GM20431 (cell line): Measurements from ENCODE around the gene SLC3A2.
"Not testable (repeated sequence)": the region's sequence is repeated elsewhere in the genome, so short reads cannot be mapped to it uniquely, and the experiment has no call there.

Experiments
- in situ Hi-C: fragments of 300-500 bp; cut with MseI, MboI; formaldehyde crosslinking; loops from one replicate; pipeline ENCODE4 v1.15.0; 2020; ENCODE audit warnings: low sequenced_read_pairs; ENCODE audit not compliant: unreplicated experiment

Gene SLC3A2

DNA sequence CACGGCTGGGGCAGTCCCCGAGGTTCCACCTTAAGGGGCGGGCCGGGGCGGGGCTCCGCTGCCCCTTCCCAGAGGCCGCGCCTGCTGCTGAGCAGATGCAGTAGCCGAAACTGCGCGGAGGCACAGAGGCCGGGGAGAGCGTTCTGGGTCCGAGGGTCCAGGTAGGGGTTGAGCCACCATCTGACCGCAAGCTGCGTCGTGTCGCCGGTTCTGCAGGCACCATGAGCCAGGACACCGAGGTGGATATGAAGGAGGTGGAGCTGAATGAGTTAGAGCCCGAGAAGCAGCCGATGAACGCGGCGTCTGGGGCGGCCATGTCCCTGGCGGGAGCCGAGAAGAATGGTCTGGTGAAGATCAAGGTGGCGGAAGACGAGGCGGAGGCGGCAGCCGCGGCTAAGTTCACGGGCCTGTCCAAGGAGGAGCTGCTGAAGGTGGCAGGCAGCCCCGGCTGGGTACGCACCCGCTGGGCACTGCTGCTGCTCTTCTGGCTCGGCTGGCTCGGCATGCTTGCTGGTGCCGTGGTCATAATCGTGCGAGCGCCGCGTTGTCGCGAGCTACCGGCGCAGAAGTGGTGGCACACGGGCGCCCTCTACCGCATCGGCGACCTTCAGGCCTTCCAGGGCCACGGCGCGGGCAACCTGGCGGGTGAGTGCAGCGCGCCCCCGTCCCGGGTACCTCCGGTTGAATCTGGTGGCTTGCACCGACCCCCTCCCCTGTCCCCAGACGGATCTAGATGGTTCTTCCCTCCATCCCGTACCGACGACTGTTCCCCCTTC lies at the start of gene SLC3A2:
Gene SLC3A2, plus strand, starts transcription at position 94 of the 776 bp plus-strand sequence. Its CDS starts 128 bp downstream, at position 222.
- in situ Hi-C loops: no loop called here

DNA sequence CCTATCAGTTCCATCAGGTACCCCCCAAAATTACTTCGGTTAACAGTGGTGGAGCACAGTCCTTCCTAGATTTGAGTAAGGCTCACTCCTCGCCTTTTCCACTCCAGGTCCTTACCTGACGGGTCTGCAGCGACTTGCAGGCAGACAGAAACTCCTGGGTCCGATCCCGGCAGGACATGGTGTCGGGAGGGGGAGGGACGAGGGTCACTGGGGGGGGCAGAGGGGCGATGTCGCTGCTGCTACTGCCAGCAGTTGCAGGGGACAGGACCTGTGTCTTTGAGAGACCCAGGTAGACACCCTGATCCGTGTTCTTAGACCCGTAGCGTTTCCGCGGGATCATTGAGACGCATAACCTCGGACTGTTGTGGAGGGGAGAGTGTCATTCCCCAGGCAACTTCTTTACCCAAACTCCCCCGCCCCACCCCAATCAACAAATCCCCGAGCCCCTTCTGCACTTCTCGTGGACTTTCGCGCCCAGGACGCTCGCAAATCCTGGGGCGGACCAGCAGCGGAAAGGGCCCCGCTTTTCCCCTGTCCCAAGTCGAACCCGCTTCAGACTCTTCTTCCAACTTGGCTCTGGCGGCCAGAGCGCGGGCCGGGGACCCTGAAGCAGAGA lies 49.7 kb upstream of the SLC3A2 start:
- in situ Hi-C loops: no loop called here

DNA sequence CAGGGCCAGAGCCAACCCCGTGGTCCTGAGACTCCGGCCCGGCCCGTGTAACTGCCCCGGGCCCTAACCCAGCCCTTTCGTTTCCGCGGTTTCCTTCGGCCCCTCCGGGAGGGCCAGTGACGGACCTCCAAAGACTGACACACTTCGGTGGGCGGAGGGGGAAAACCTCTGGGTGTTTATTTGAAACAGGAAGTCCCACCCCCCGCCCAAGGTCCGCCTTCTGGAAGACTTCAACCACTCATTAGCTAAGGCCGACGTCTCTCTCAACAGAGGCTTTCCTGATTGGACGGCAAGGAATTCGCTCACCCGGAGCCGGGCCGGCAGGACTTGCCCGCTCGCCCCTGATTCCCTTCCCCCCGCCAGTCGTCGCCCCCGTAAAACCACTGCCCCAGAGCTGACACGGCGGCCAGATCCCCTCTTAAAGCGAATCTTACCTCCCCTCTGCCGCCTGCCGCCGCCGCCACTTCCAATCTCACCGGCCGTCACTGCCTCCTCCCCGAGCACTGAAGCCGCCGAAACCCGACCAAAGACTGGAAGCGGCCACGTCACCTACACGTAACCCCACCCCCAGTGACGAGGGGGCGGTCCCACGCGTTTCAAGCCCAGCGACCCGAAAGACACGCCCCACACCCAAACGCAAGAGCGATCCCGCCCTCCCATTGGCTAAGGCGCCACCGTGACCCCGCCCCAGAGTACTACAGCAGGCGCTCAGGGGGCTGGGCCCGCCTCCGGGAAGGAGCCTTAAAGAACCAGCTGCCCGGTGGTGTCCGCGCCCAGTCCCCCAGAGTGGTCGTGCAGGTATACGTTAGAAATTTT lies 49.0 kb upstream of the SLC3A2 start, which contains the start of gene STX5:
Gene STX5, minus strand, starts transcription at position 532 of the 816 bp plus-strand sequence. CDS start 808 bp downstream, outside the sequence.
- in situ Hi-C loops: no loop called here

- in situ Hi-C loops: no loop called here
Observed at GRCh38 chr11:62832336-62833234, 48.1 kb upstream of the SLC3A2 start, which contains the start of gene TEX54. Gene TEX54, minus strand, starts transcription at chr11:62832841.

DNA sequence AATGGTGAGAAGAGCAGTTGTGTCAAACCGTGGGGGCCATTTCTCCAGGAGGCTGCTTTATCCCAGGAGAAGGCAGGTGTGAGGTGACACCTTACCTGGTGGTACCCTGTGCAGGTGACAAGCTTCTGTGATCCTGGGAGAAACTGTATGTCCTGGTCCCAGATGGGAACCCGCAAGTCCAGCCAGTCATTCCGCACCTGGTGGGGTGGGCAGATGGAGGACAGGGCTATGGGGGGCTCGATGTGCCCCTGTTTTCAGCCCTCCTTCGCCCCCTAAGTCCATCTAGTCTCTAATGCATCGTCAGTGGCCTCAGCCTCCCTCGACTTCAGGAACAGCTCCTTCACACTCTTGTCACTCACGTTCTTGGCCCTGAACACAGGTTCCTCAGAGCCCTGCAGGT lies 45.4 kb upstream of the SLC3A2 start:
- in situ Hi-C loops: no loop called here

DNA sequence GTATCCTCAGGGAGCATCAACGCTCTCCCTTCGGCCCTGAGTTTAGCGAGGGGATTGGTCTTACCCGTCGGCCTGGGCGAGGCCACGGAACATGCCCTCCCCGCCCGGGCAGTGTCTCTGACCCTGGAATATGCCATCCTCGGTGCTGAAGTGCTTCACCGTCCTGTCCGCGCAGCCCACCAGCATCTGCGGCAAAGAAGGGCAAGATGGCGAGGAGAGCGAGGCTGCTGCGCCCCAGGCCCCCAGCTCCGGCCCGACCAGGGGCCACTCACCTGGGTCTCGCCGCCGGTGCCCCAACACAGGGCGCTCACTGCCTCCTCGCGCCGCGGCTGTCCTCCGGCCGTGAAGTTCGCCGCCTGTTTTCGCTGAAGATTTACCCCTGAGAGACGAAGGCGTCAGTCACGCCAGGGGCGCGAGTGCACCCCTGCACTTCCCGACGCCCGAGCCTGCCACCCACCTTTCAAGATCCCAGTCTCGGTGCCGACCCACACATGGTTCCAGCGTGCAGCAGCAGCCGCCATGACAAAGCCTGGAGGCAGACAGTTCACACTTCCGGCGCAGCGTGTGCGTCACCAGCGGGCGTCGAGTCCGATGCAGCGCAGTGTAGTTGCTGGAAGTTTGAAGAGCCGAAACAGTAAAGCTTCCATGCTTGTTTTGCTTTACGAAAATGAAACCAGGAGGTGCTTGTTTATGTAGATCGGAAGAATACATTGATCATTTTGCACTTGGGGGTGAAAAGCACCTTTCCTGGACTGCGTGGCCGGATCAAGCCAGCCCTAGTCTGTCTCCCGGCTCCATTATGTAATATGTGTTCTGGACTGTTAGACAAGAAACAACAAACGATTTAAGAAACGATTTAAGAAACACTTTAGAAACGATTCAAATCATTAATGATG lies 41.4 kb upstream of the SLC3A2 start, which contains the start of gene WDR74:
Gene WDR74, minus strand, starts transcription at position 541 of the 896 bp plus-strand sequence. Its CDS starts 20 bp downstream, at position 521.
- in situ Hi-C loops: no loop called here

DNA sequence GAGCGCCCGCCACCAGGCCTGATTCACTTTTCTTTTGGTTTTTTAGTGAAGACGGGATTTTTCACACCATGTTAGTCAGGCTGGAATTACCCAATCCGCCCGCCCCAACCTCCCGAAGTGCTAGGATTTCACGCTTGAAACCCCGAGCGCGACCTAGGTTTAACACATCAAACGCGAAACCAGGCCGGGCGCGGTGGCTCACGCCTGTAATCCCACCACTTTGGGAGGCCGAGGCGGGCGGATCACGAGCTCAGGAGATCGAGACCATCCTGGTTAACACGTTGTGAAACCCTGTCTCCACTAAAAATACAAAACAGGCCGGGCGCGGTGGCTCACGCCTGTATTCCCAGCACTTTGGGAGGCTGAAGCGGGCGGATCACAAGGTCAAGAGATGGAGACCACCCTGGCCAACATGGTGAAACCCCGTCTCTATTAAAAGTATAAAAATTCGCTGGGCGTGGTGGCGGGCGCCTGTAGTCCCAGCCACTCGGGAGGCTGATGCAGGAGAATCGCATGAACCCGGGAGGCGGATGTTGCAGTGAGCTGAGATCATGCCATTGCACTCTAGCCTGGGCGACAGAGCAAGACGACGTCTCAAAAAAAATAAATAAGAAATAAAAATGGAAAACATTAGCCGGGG lies 39.9 kb upstream of the SLC3A2 start:
- in situ Hi-C loops: not testable (repeated sequence)

- in situ Hi-C loops: no loop called here
Observed at GRCh38 chr11:62841361-62842170, 39.1 kb upstream of the SLC3A2 start.

DNA sequence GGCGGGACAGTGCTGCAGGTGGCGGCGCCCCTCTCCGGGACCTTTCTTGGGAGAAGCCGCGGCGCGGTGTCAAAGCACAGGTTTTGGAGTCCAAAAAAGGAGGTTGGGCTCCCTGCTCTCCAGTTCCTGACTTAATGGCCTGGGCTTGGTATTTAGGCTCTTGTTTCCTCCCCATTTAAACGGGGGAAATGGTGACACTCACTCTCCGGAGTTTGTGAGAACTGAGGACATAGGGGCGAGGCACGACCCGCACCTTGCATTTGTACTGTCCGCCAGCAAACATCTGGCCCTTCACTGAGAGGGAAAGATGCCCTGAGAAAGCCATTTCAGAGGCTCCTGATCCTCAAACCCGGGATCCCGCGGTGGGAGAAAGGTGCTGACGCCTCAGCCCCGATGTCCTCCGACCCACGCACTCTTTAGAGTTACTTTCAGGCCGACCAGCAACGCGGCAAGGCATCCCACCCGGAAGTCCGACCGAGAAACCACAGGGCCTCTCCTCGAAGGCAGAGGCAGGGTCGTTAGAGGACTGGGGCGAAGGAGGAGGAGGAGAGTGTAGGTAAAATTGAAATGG lies 38.4 kb upstream of the SLC3A2 start:
- in situ Hi-C loops: no loop called here

GRCh38 chr11:62842891-62843290 lies 37.8 kb upstream of the SLC3A2 start:
- in situ Hi-C loops: not testable (repeated sequence)

DNA sequence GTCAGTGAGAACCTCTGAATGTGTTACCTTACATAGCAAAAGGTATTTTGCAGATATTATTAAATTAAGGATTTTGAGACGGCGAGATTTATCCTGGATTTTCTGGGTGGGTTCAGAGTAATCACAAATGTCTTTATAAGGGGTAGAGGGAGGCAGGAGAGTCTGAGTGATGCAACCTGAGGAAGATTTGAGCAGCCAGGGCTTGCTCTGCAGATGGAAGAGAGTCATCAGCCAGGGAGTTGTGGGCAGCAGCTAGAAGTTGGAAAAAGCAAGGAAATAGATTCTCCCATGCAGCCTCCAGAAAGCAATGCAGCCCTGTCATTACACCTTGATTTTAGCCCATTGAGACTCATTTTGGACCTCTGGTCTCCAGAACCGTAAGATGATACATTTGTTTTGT lies 37.2 kb upstream of the SLC3A2 start:
- in situ Hi-C loops: no loop called here

DNA sequence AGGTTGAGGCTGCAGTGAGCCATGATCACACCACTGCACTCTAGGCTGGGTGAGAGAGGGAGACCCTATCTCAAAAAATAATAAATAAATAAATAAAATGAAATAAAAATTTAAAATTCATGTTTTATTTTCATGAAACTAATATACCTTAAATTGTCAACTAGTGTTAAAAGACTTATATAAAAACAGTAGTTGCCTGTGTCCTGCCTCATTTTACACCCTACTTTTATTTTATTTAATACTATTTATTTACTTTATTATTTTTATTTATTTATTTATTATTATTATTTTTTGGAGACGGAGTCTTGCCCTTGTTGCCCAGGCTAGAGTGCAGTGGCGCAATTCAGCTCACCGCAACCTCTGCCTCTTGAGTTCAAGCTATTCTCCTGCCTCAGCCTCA lies 36.5 kb upstream of the SLC3A2 start:
- in situ Hi-C loops: no loop called here

GRCh38 chr11:62846177-62846576 lies 34.5 kb upstream of the SLC3A2 start:
- in situ Hi-C loops: no loop called here

DNA sequence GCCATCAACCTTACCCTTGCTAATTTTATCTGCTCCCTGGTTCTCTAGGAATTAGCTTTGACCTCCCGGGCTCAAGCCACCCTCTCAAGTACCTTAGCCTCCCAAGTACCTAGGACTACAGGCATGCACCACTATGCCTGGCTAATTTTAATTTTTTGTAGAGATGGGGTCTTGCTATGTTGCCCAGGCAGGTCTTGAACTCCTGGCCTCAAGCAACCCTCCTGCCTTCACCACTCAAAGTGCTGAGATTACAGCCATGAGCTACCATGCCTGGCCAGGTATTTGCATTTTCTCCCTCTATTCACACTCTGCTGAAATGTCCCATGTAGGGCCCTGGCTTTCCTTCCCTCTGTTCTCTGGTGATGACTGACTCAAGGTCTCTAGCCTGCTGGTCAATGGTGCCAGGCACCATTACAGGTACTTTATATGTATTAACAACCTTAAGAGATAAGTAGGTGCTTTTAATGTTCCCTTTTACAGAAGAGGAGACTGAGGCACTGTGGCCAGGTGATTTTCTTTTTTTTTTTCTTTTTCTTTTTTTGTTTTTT lies 32.9 kb upstream of the SLC3A2 start:
- in situ Hi-C loops: no loop called here

GRCh38 chr11:62850911-62851806 lies 29.5 kb upstream of the SLC3A2 start:
- in situ Hi-C loops: no loop called here
